Nephron (organoid): ENCODE results near the gene SLC17A9.

Experiments used
- H3K27ac Mint-ChIP-seq, 3 experiments: 2 replicates each; pipeline ENCODE4 v1.8.0; 2020; ENCODE audit warnings: mixed read lengths in 3 of 3, mild to moderate bottlenecking in 2 of 3, moderate library complexity in 1 of 3
- H3K27me3 Mint-ChIP-seq: 2 replicates; pipeline ENCODE4 v1.8.0; 2021; ENCODE audit warnings: low read depth, mild to moderate bottlenecking, moderate library complexity, mixed read lengths
- H3K36me3 Mint-ChIP-seq: 2 replicates; pipeline ENCODE4 v1.8.0; 2020; ENCODE audit warnings: low read depth, mixed read lengths
- H3K4me1 Mint-ChIP-seq: 2 replicates; pipeline ENCODE4 v1.8.0; 2020; ENCODE audit warnings: mixed read lengths
- H3K4me3 Mint-ChIP-seq, 3 experiments: 2 replicates each; pipeline ENCODE4 v1.8.0; 2020; ENCODE audit warnings: mild to moderate bottlenecking in 3 of 3, mixed read lengths in 3 of 3, moderate library complexity in 2 of 3
- H3K9me3 Mint-ChIP-seq: 2 replicates; pipeline ENCODE4 v1.8.0; 2020; ENCODE audit warnings: mixed read lengths
- TF ChIP-seq, protein P1 (sequence below), 3 experiments: fragments of 200-600 bp; sonication (generic); IDR thresholded peaks; one replicate each; pipeline ENCODE4 v1.5.0; 2021; ENCODE audit warnings: antibody characterized with exemption in 3 of 3; ENCODE audit not compliant: unreplicated experiment in 3 of 3

Gene SLC17A9

DNA sequence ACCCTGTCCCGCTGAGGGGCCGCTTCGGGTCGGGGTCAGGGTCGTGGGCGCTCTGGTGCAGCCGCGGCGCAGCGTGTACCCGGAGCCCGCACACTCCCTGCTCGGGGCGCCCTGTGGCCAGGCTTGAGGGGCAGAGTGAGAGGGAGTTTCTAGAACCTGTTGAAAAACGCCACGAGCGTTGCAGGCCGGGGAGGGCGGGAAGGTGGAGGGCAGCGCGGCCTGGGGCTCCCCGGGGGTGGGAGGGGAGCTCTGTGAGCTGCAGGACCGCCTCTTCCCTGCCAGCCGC lies 54.8 kb downstream of the SLC17A9 start:
- Mint-ChIP-seq H3K27ac (no peak overlapping the region), H3K36me3 (no peaks in the 10 kb centered on the region), H3K9me3 (no peaks in the 10 kb centered on the region), H3K4me3 (peak overlapping the region in 1 of 3 experiments; percentile 40), H3K4me1 (peaks cover 9% of the 10 kb centered on the region), H3K27me3 (peaks cover 93% of the 10 kb centered on the region)
- TF ChIP-seq, protein P1, sequence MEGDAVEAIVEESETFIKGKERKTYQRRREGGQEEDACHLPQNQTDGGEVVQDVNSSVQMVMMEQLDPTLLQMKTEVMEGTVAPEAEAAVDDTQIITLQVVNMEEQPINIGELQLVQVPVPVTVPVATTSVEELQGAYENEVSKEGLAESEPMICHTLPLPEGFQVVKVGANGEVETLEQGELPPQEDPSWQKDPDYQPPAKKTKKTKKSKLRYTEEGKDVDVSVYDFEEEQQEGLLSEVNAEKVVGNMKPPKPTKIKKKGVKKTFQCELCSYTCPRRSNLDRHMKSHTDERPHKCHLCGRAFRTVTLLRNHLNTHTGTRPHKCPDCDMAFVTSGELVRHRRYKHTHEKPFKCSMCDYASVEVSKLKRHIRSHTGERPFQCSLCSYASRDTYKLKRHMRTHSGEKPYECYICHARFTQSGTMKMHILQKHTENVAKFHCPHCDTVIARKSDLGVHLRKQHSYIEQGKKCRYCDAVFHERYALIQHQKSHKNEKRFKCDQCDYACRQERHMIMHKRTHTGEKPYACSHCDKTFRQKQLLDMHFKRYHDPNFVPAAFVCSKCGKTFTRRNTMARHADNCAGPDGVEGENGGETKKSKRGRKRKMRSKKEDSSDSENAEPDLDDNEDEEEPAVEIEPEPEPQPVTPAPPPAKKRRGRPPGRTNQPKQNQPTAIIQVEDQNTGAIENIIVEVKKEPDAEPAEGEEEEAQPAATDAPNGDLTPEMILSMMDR (IDR thresholded peaks at IDR 0.05; ENCODE audit: unreplicated experiment in 3 of 3): no peak

DNA sequence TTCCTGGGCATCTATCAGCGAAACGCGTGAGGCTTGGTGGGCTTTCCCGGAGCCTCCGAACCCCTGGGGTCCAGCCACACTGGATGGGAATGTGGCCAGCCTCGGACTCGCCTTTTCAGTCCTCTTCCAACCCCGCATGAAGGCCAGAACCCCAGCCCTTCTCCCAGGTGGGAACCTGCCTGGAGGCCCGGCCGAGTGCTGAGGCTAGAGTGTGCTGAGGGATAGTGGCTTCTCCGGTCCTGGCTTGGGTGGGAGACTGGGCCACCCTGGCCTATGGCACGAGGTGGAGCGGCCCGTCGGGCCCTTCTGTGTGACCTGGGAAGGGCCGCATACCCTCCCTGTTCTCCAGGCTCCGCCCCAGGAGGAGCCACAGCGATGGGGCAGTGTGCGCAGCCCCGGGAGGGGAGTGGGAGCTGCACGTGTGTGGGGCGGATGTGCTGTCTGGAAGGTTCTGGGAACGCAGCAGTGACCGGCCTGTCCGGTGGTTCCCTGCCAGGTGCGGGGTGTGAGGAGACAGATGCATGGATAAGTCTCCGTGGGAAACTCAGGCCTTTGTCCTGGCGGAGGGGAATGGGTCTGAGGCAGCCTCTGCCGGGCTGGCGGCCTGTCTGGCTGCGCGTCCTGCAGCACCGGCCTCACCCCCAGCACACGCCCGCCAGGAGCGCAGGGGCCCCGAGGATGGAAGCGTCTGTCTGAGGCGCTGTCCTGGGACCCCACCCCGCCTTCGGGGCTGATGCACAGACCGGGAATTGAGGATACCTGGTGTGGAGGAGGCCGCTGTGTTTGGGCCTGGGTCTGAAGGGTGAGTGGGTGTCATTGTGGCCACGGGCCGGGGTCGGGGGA lies 55.4 kb downstream of the SLC17A9 start:
- peaks cover 9% of the 10 kb centered on the region for H3K4me1 Mint-ChIP-seq
- no peak overlapping the region for H3K27ac Mint-ChIP-seq
- peak overlapping the region in 2 of 3 experiments; percentile 17 to 40 for H3K4me3 Mint-ChIP-seq
- TF ChIP-seq, protein P1 (IDR thresholded peaks at IDR 0.05; ENCODE audit: unreplicated experiment in 3 of 3): no peak
- H3K36me3 Mint-ChIP-seq: no peaks in the 10 kb centered on the region
- peaks cover 93% of the 10 kb centered on the region for H3K27me3 Mint-ChIP-seq
- peaks cover 2% of the 10 kb centered on the region for H3K9me3 Mint-ChIP-seq

GRCh38 chr20:63008541-63009044 lies 56.1 kb downstream of the SLC17A9 start:
- TF ChIP-seq, protein P1 (IDR thresholded peaks at IDR 0.05; ENCODE audit: unreplicated experiment in 3 of 3): no peak
- Mint-ChIP-seq H3K9me3 (peaks cover 10% of the 10 kb centered on the region), H3K36me3 (peaks cover 6% of the 10 kb centered on the region), H3K27me3 (peaks cover 90% of the 10 kb centered on the region), H3K27ac (no peak overlapping the region), H3K4me3 (peak overlapping the region in 1 of 3 experiments; percentile 68), H3K4me1 (peaks cover 9% of the 10 kb centered on the region)

DNA sequence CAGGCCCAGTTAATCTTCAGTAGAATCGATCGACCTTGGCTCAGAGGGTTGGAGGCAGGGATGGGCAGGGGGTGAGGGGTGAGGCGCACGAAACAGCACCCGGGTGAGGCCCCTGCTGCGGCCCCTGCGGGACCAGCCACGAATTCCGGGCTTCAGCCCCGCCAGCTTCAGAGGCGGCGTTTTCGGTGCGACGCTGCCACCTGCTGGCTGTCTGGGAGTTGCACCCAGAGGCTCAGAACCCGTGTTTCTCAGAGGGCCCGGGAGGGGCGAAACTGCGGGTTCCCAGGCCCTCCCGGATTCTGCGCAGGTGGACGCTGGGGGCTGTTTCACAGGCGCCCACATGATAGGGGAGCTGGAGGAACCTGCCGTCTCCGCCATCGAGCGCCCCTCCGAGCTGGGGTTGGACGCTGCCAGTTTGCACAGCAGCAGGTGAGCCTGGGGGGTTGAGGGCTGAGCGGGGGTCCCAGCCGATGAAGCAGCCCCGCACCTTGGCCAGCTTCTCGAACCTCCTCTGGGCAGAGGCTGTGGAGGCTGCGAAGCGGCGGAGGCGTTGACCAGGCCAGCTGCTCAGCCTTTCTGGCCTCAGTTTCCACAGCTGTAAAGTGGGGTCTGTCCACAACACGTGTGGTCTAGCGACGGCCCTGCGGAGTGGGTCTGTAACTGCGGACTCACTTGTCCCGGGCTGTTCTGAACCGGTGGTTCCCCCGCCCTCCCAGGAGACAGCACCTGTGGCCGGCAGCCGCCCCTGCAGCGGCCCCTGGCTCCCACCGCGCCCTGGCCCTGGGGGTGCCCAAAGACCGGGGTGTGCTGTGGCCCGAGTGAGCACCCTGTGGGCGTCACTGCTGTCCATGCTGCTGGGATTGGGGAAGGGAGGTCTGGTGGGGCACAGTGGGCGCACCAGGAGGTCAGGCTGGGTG lies 56.8 kb downstream of the SLC17A9 start:
- H3K4me1 Mint-ChIP-seq: peaks cover 13% of the 10 kb centered on the region
- H3K36me3 Mint-ChIP-seq: peaks cover 7% of the 10 kb centered on the region
- H3K4me3 Mint-ChIP-seq: peak overlapping the region; percentile 66 to 72 (median 68)
- TF ChIP-seq, protein P1 (IDR thresholded peaks at IDR 0.05; ENCODE audit: unreplicated experiment in 3 of 3): peak; percentile 92 to 96 (median 95)
- H3K9me3 Mint-ChIP-seq: peaks cover 16% of the 10 kb centered on the region
- H3K27ac Mint-ChIP-seq: no peak overlapping the region
- peaks cover 90% of the 10 kb centered on the region for H3K27me3 Mint-ChIP-seq

- Mint-ChIP-seq H3K4me3 (peak overlapping the region; percentile 51 to 58 (median 57)), H3K27me3 (peaks cover 92% of the 10 kb centered on the region), H3K9me3 (peaks cover 20% of the 10 kb centered on the region), H3K36me3 (peaks cover 7% of the 10 kb centered on the region), H3K4me1 (peaks cover 17% of the 10 kb centered on the region), H3K27ac (no peak overlapping the region)
- TF ChIP-seq, protein P1 (IDR thresholded peaks at IDR 0.05; ENCODE audit: unreplicated experiment in 3 of 3): no peak
Observed at GRCh38 chr20:63009988-63010769, 57.7 kb downstream of the SLC17A9 start.
